ENCODE data around the gene BAZ2B.

DNA sequence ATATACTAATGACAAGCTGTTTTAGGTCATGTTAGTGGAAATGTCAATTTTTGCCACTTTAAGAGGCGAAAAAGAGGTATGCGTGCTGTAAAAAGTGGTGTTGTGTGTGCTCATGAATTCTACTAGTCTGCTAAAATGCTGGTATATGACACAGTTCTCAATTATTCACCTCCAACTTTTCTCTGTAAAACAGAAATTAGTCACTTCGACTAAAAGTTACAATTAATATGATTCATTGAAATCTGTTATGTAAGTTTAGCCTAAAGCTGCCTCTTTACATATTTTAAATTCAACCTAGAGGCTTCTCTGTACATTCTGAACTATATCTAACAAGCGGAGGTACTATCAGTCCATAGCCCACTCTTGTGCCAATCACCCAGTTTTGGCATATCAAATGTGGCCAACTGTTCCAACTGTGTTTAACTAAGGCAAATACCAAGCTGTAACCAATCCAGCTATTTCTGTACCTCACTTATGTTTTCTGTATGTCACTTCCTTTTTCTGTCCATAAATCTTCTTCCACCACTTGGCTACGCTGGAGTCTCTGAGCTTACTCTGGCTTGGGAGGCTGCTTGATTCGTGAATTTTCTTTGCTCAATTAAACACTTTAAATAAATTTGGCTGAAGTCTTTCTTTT lies 20.8 kb downstream of the BAZ2B start:
- TF ChIP-seq EZH2phosphoT487 (IDR thresholded peaks at IDR 0.05; ENCODE audit: low read length): no peak
- TF ChIP-seq, protein P1, sequence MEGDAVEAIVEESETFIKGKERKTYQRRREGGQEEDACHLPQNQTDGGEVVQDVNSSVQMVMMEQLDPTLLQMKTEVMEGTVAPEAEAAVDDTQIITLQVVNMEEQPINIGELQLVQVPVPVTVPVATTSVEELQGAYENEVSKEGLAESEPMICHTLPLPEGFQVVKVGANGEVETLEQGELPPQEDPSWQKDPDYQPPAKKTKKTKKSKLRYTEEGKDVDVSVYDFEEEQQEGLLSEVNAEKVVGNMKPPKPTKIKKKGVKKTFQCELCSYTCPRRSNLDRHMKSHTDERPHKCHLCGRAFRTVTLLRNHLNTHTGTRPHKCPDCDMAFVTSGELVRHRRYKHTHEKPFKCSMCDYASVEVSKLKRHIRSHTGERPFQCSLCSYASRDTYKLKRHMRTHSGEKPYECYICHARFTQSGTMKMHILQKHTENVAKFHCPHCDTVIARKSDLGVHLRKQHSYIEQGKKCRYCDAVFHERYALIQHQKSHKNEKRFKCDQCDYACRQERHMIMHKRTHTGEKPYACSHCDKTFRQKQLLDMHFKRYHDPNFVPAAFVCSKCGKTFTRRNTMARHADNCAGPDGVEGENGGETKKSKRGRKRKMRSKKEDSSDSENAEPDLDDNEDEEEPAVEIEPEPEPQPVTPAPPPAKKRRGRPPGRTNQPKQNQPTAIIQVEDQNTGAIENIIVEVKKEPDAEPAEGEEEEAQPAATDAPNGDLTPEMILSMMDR (IDR thresholded peaks at IDR 0.05; ENCODE audit: low read length): no peak
- no peak for TF ChIP-seq EZH2 (optimal IDR thresholded peaks at IDR 0.05; ENCODE audit: low read depth, low read length)

All from MM.1S (cell line).